Karpas-422 (cell line): ENCODE data around the gene SLC35E1. TPM values are rescaled to one million over a fixed set of nuclear protein-coding genes. Genes with fewer than 3 reads are reported as not detected.
"Not testable (repeated sequence)": the region's sequence is repeated elsewhere in the genome, so short reads cannot be mapped to it uniquely, and the experiment has no call there.

Experiments used
- DNase-seq: peaks from one replicate; pipeline ENCODE4 v3.0.0-alpha.2; 2015
- H2AFZ ChIP-seq: fragments of 200-600 bp; sonication (generic); 2 replicates; pipeline ENCODE4 v1.6.1; 2014; ENCODE audit warnings: antibody characterized with exemption, low read length, mixed read lengths
- H3K27ac ChIP-seq: fragments of 200-600 bp; sonication (generic); 2 replicates; pipeline ENCODE4 v1.5.1; 2014; ENCODE audit warnings: mild to moderate bottlenecking, low read length, moderate library complexity
- H3K27me3 ChIP-seq: fragments of 200-600 bp; sonication (generic); 2 replicates; pipeline ENCODE4 v1.6.1; 2014; ENCODE audit warnings: low read length, mixed read lengths
- H3K36me3 ChIP-seq: fragments of 200-600 bp; sonication (generic); 2 replicates; pipeline ENCODE4 v1.6.1; 2014; ENCODE audit warnings: low read length, mixed read lengths; ENCODE audit not compliant: insufficient read depth
- H3K4me1 ChIP-seq: fragments of 200-600 bp; sonication (generic); 2 replicates; pipeline ENCODE4 v1.6.1; 2014; ENCODE audit warnings: mild to moderate bottlenecking, low read length, mixed read lengths
- H3K4me2 ChIP-seq: fragments of 200-600 bp; sonication (generic); 2 replicates; pipeline ENCODE4 v1.6.1; 2014; ENCODE audit warnings: low read length, low read depth, mild to moderate bottlenecking; ENCODE audit not compliant: poor library complexity, severe bottlenecking
- H3K4me3 ChIP-seq: fragments of 200-600 bp; sonication (generic); 2 replicates; pipeline ENCODE4 v1.5.1; 2014; ENCODE audit warnings: mild to moderate bottlenecking, antibody characterized with exemption, low read length, mixed read lengths
- H3K79me2 ChIP-seq: fragments of 200-600 bp; sonication (generic); 2 replicates; pipeline ENCODE4 v1.6.1; 2014; ENCODE audit warnings: mild to moderate bottlenecking, low read length, mixed read lengths
- H3K9ac ChIP-seq: fragments of 200-600 bp; sonication (generic); 2 replicates; pipeline ENCODE4 v1.6.0; 2014; ENCODE audit warnings: low read length
- H3K9me2 ChIP-seq: fragments of 200-600 bp; sonication (generic), shearing (Covaris generic); replicated peaks from 2 replicates; pipeline ENCODE4 v1.6.0; 2014; ENCODE audit warnings: mild to moderate bottlenecking, low read length, moderate library complexity; ENCODE audit not compliant: insufficient read depth
- H3K9me3 ChIP-seq: fragments of 300-700, 200-600 bp; sonication (generic); 2 replicates; pipeline ENCODE4 v1.6.1; 2014; ENCODE audit warnings: low read length, mixed read lengths
- H4K20me1 ChIP-seq: fragments of 200-600 bp; sonication (generic); 2 replicates; pipeline ENCODE4 v1.6.1; 2014; ENCODE audit warnings: mild to moderate bottlenecking, antibody characterized with exemption, low read length, low read depth; ENCODE audit not compliant: insufficient read depth
- total RNA-seq: library from RNA; depleted of rRNA; stranded (reverse); fragments of >200 nt; shearing (Covaris generic); gene quantifications from 2 replicates; pipeline ENCODE4 v1.2.3, GENCODE V29; 2014; ENCODE audit warnings: low replicate concordance

The SLC35E1 gene
- total RNA-seq, 1 experiment from 2014 or later: 33.5 TPM

DNA sequence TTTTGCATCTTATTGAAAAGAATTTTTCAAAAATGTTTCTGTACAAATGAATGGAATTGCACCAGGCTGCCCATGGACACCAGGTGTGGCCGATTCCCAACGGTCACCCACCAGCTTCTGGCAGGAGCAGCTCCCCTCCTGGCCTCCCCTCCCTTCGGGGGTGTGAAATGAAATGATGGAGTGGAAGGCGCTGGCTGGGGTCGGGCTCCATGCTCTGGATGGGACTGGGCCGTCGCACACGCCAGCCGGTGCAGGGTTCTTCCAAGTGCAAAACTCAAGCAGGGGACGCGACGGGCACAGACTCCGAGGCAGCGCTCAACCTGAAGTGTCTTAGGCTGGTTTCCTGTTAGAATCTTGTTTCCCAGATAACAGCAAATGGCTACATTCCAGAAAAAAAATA is 54.2 kb downstream of the SLC35E1 start:
- no peak overlapping the region for H3K27ac ChIP-seq
- H3K4me2 ChIP-seq: no peak overlapping the region
- no peaks in the 10 kb centered on the region for H3K9me2 ChIP-seq
- H3K79me2 ChIP-seq: no peaks in the 10 kb centered on the region
- peaks cover 35% of the 10 kb centered on the region for H3K36me3 ChIP-seq
- peaks cover 11% of the 10 kb centered on the region for H3K4me1 ChIP-seq
- no peak for DNase-seq
- no peak overlapping the region for H3K4me3 ChIP-seq
- H3K27me3 ChIP-seq: no peaks in the 10 kb centered on the region
- no peak overlapping the region for H3K9ac ChIP-seq
- no peak overlapping the region for H2AFZ ChIP-seq
- no peaks in the 10 kb centered on the region for H3K9me3 ChIP-seq
- peaks cover 27% of the 10 kb centered on the region for H4K20me1 ChIP-seq

DNA sequence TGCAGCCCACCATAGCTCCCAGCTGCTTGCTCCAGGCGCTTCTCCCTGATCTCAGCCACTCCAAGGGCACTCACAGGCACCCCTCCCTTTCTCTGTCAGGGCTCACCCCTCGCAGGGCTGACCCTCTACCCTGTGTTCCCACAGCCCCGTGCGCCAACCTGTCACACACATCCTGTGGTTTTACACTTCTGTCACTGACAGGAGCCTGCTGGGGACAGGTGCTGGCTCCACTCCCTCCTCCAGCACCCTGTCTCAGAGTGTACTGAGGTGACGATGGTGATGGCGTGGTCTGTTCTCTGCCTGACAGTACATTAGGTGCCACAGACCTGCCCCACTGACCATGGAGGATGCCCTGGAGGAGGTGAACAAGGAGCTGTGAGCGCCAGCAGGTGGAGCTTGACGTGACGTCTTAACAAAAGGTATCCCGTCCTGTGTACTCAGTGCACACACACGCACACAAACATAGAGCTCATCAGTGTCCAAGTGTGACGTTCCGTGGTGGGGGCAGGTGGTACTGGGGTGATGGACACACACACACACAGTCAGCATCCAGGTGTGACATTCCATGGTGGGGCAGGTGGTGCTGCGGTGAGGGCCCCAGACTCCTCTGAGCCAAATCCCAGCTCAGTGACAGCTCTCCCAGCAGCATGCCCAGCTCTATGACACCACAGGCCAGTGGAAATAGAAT is 55.1 kb downstream of the SLC35E1 start:
- Histone ChIP-seq H3K27me3 (no peaks in the 10 kb centered on the region), H3K4me2 (no peak overlapping the region), H3K4me1 (peaks cover 11% of the 10 kb centered on the region), H4K20me1 (peaks cover 21% of the 10 kb centered on the region; the same call in 1 of the 2 replicates), H3K36me3 (peaks cover 30% of the 10 kb centered on the region), H3K79me2 (no peaks in the 10 kb centered on the region), H2AFZ (no peak overlapping the region), H3K27ac (no peak overlapping the region), H3K4me3 (no peak overlapping the region), H3K9me3 (no peaks in the 10 kb centered on the region), H3K9ac (no peak overlapping the region), H3K9me2 (no peaks in the 10 kb centered on the region)
- DNase-seq: no peak

DNA sequence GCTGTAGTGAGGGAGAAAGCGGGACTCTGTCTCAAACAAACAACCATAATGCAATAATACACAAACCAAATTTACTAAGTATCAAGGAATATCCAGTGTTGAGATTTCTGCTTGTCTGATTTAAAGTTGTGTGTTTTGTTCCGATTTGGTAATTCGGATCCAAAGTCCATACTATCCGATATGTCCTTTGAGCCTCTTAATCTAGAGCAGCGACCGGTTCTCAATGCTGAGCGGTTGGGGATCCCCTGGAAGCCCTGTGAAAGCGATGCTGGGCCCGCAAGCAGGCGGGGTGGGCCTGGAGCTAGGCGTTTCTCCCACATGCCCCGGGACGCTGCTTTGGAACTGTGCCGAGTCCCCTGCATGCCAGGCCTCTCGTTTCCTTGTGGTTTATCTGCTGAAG is 55.8 kb downstream of the SLC35E1 start:
- no peaks in the 10 kb centered on the region for H3K9me3 ChIP-seq
- peaks cover 11% of the 10 kb centered on the region for H3K4me1 ChIP-seq
- H3K36me3 ChIP-seq: peaks cover 29% of the 10 kb centered on the region

DNA sequence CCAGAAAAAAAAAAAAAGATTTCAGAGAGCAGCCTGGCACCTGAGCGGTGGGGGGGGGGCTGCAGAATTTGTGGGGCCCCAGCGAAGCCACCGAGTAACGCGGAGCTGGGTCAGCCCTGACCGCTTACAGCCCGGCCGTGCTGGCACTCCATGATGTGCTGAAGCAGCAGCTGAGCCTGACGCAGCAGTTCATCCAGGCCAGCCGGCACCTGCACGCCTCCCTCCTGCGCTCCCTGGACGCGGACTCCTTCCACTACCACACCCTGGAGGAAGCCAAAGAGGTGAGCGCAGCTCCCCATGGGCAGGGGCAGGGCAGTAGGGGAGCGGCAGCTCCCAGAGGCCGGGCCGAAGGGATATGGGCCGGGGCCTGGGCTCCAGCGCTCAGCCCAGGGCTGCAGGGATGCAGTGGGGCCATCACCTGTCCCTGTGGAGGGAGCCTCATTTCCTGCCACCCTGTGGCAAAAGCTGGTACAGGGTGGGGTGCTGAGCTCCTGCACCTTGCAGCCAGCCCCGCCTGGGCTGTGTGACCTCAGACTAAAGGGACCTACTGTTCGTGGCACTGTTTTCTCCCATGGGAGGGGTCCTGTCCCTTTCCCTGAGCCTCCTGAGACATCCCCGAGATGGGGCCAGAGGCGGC is 57.7 kb downstream of the SLC35E1 start:
- Histone ChIP-seq H3K27ac (peak overlapping the region; percentile 32; the same call in 1 of the 2 replicates), H3K4me3 (no peak overlapping the region), H3K27me3 (no peaks in the 10 kb centered on the region), H2AFZ (no peak overlapping the region), H3K9me2 (no peaks in the 10 kb centered on the region), H3K4me1 (peaks cover 11% of the 10 kb centered on the region), H3K79me2 (no peaks in the 10 kb centered on the region), H3K4me2 (no peak overlapping the region), H3K9me3 (no peaks in the 10 kb centered on the region), H3K36me3 (peaks cover 21% of the 10 kb centered on the region), H4K20me1 (peaks cover 14% of the 10 kb centered on the region; the same call in 1 of the 2 replicates), H3K9ac (no peak overlapping the region)
- peak; percentile 76 for DNase-seq

More for the DNA sequence above, 55.8 kb downstream of the SLC35E1 start:
- Histone ChIP-seq H3K27ac (no peak overlapping the region), H3K9me2 (no peaks in the 10 kb centered on the region), H2AFZ (no peak overlapping the region), H3K4me2 (no peak overlapping the region), H3K9ac (no peak overlapping the region), H4K20me1 (peaks cover 21% of the 10 kb centered on the region; the same call in 1 of the 2 replicates), H3K4me3 (no peak overlapping the region), H3K27me3 (no peaks in the 10 kb centered on the region), H3K79me2 (no peaks in the 10 kb centered on the region)
- no peak for DNase-seq

DNA sequence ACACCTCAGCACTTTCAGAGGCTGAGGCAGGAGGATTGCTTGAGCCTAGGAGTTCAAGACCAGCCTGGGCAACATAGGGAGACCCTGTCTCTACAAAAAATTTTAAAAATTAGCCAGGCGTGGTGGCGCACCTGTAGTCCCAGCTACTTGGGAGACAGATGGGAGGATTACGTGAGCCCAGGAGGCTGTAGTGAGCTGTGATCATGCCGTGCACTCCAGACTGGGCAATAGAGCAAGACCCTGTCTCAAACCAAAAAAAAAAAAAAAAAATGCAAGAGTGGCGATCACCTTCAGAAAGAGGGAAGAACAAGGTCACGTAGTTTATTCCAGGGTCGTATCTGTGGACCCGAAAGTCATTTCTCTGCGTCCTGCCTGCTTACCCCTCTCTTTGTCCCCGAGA is 59.6 kb downstream of the SLC35E1 start:
- not testable (repeated sequence) for DNase-seq, H3K79me2 ChIP-seq, H4K20me1 ChIP-seq, H3K27ac ChIP-seq, H3K4me2 ChIP-seq, H3K27me3 ChIP-seq, H3K9me3 ChIP-seq, H3K4me3 ChIP-seq, H3K9ac ChIP-seq, H2AFZ ChIP-seq, H3K9me2 ChIP-seq, H3K36me3 ChIP-seq
- H3K4me1 ChIP-seq: peaks cover 11% of the 10 kb centered on the region

DNA sequence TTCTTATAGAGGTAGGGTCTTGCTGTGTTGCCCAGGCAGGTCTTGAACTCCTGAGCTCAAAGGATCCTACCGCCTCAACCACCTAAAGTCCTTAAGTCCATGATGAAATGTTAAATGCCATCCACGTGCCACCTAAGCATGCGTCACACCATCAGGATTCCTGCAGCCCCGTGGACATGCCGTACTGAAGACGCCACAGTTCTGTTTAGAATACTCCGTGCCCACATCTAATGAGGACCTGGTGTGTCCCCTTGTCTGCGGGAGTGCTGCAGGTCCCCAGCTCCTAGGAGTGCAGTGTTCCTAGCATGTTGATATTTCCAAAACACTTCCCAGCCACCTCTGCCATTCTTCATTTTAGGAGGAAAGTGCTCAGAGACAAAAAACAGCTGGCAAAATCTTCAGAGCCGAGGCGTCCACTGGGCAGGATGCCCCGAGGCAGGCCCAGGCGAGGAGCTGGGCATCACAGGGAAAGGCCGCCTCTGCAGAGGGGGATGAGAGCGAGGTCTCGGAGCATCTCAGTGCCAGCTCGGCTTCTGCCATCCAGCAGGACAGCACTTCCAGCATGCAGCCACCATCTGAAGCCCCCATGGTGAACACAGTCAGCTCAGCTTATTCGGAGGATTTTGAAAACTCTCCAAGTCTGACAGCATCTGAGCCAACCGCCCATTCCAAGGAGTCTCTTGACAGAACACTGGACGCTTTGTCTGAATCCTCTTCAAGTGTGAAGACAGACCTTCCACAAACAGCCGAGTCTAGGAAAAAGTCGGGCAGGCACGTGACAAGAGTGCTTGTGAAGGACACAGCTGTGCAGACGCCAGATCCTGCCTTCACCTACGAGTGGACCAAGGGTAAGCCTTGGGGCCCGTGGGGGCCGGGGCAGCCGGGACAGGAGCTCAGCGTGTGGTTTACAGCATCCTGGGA is 62.8 kb downstream of the SLC35E1 start:
- Histone ChIP-seq H3K4me2 (no peak overlapping the region), H4K20me1 (no peaks in the 10 kb centered on the region), H3K4me1 (peaks cover under 1% of the 10 kb centered on the region; the same call in 1 of the 2 replicates), H3K9ac (no peak overlapping the region), H3K9me3 (no peaks in the 10 kb centered on the region), H3K79me2 (no peaks in the 10 kb centered on the region), H3K27ac (no peak overlapping the region), H3K27me3 (no peaks in the 10 kb centered on the region), H2AFZ (no peak overlapping the region), H3K9me2 (no peaks in the 10 kb centered on the region), H3K36me3 (0 out of 2 replicates have a peak, but pooled peaks cover 2% of the 10 kb centered on the region), H3K4me3 (no peak overlapping the region)
- no peak for DNase-seq

DNA sequence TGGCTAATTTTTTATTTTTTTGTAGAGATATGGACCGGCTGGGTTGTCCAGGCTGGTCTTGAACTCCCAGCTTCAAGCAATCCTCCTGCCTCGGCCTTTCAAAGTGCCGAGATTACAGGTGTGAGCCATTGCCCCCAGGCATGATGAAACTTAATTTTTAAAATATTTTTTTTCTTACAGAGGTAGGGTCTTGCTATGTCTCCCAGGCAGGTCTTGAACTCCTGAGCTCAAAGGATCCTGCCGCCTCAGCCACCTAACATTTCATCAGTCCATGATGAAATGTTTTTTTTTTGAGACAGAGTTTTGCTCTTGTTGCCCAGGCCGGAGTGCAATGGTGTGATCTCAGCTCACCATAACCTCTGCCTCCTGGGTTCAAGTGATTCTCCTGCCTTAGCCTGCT is 63.7 kb downstream of the SLC35E1 start:
- Histone ChIP-seq H3K27me3 (no peaks in the 10 kb centered on the region), H3K4me2 (no peak overlapping the region), H3K9me3 (no peaks in the 10 kb centered on the region), H3K4me1 (no peaks in the 10 kb centered on the region), H2AFZ (no peak overlapping the region), H3K36me3 (0 out of 2 replicates have a peak, but pooled peaks cover 2% of the 10 kb centered on the region), H3K9ac (no peak overlapping the region), H3K9me2 (no peaks in the 10 kb centered on the region), H3K79me2 (no peaks in the 10 kb centered on the region), H4K20me1 (no peaks in the 10 kb centered on the region), H3K27ac (no peak overlapping the region), H3K4me3 (no peak overlapping the region)
- DNase-seq: no peak

DNA sequence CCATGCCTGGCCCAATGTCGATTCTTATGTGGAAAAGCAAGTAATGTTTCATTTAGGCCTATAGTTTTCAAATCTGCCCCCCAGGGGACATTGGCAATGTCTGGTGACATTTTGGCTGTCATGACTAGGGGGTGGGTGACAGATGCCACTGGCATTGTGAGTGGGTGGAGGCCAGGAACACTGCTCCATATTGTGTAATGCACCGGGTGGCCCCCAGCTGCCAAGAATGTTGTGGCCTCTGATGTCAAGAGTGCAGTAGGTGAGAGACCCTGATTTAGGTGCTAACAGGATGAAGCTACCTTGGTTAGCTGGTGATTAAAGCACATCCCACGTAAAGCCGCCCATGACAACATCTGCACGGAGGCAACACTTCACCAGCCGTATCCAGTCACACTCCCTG is 65.3 kb downstream of the SLC35E1 start:
- Histone ChIP-seq H4K20me1 (no peaks in the 10 kb centered on the region), H3K27ac (no peak overlapping the region), H3K79me2 (no peaks in the 10 kb centered on the region), H3K27me3 (no peaks in the 10 kb centered on the region), H3K9ac (no peak overlapping the region), H3K4me1 (no peaks in the 10 kb centered on the region), H3K9me2 (no peaks in the 10 kb centered on the region), H3K36me3 (0 out of 2 replicates have a peak, but pooled peaks cover 5% of the 10 kb centered on the region), H2AFZ (no peak overlapping the region), H3K4me3 (no peak overlapping the region), H3K9me3 (no peaks in the 10 kb centered on the region), H3K4me2 (no peak overlapping the region)
- DNase-seq: no peak
